HG03469 (cell line): Measurements from ENCODE around the gene EFNB1.

Source experiments
- ATAC-seq: cut with Tn5 transposase; IDR thresholded peaks from one replicate; pipeline ENCODE4 v1.9.1; 2021; ENCODE audit warnings: mild to moderate bottlenecking, moderate library complexity, moderate number of reproducible peaks; ENCODE audit not compliant: unreplicated experiment

The EFNB1 gene

GRCh38 chrX:68842781-68843581, 14.2 kb downstream of the EFNB1 start:
- no peak for ATAC-seq

GRCh38 chrX:68843992-68844391, 15.2 kb downstream of the EFNB1 start:
- ATAC-seq, result no peak

- ATAC-seq, result no peak
Observed at GRCh38 chrX:68844581-68844980, 15.8 kb downstream of the EFNB1 start.

GRCh38 chrX:68846536-68846935, 17.7 kb downstream of the EFNB1 start:
- no peak for ATAC-seq

GRCh38 chrX:68847172-68847571, 18.4 kb downstream of the EFNB1 start:
- no peak for ATAC-seq

- no peak for ATAC-seq
Observed at GRCh38 chrX:68848189-68848940, 19.5 kb downstream of the EFNB1 start.

DNA sequence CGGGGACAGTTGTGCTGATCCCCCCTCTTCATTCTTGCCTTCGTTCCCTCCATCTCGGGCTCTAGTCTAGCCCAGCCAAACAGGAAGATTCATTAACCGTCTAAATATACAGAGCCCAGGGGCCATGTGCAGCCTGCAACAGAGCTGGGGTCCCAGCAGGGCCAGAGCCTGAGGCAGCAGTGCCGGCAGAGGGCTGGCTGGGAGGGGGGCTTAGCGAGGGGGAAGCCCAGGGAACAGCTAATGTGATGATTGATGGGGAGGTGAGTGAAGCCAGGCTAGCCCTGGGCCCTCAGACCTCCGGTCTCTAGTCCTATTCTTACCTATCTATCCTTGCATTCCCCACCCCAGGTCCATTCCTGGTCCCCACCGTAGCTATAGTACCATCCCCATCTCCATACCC, 22.3 kb downstream of the EFNB1 start:
- no peak for ATAC-seq

- ATAC-seq, result no peak
Observed at GRCh38 chrX:68852046-68852445, 23.2 kb downstream of the EFNB1 start.

- no peak for ATAC-seq
Observed at GRCh38 chrX:68853665-68854251, 24.9 kb downstream of the EFNB1 start.

- ATAC-seq, result no peak
Observed at GRCh38 chrX:68865300-68865699, 36.5 kb downstream of the EFNB1 start.

GRCh38 chrX:68865926-68866325, 37.1 kb downstream of the EFNB1 start:
- no peak for ATAC-seq

- no peak for ATAC-seq
Observed at GRCh38 chrX:68867458-68868112, 38.8 kb downstream of the EFNB1 start.

- ATAC-seq, result no peak
Observed at GRCh38 chrX:68868316-68868715, 39.5 kb downstream of the EFNB1 start.

DNA sequence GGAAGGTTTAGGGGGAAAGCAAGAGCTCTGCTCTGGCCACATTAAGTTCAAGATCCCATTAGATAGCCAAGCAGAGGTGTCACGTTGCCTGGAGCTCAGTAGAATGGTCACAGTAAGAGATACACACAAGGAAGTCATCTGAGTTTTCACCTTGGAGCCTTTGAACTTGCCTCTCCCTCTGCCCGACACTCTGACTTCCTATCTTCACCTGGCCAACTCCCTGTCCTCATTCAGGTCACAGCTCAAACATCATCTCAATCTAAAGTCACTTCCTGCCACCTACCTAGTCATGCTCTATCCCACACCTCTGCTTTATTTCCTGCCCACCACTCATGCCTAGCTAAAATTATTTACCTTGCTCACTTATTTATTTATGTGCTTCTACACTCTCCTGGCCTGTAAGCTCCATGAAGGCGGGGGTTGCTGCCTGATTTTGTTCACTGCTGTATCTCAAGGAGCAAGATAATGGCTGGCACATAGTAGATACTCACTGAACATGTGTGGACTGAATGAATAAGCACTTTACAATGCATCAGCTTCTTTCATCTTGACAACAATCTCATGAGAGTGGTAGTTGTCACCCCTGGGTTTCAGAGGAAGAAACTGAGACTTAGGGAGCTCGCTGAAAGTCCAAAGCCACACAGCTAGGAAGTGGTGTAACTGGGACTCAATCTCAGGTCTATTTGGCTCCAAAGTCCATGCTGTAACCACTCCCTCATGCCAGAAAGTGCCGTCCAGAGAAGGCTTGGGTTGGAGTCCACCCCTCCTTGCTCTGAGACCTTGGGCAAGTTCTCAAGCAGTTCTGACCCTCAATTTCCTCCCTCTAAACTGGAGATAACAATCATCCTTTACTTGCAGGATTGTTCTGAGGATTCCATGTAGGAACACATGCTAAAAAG, 40.3 kb downstream of the EFNB1 start:
- no peak for ATAC-seq

- ATAC-seq, result no peak
Observed at GRCh38 chrX:68870357-68870756, 41.5 kb downstream of the EFNB1 start.

- no peak for ATAC-seq
Observed at GRCh38 chrX:68872171-68872570, 43.4 kb downstream of the EFNB1 start.

- no peak for ATAC-seq
Observed at GRCh38 chrX:68874076-68874475, 45.3 kb downstream of the EFNB1 start.

- ATAC-seq, result no peak
Observed at GRCh38 chrX:68876731-68877130, 47.9 kb downstream of the EFNB1 start.

DNA sequence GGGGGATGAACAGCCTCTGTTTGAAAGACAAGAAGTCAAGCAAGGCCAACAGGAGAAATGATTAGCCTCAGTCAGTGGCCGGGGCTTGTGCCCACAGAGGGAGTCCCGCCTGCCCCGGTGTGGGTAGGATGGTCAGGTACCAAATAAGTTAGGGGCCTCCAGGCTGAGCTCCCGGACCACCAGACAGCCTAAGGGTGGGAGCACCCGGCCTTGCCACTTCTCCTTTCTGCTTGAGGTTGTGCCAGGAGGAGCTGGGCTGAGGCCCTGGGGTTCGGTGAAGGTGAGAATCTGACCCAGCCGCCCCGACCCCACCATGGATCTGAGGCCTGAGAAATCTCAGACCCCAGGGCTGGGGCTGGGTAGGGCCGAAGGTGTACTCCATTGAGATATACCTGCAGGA, 48.8 kb downstream of the EFNB1 start:
- no peak for ATAC-seq

- ATAC-seq, result no peak
Observed at GRCh38 chrX:68878977-68879645, 50.3 kb downstream of the EFNB1 start.
